A673 (cell line): ENCODE data around the gene EIF1. TPM values are rescaled to one million over a fixed set of nuclear protein-coding genes. Genes with fewer than 3 reads are reported as not detected.

Experiments
- BruUV-seq: library from RNA; stranded (reverse); fragments of 400-500 nt; replicated peaks from 2 replicates; lab custom pipeline; 2021; lab: Mats Ljungman, UMichigan
- CTCF ChIA-PET: fragments of 300-600 bp; sonication (Branson Sonifier 250); formaldehyde crosslinking; loops from one replicate; lab custom pipeline; 2022; ENCODE audit warnings: antibody characterized with exemption; lab: Charles Lee
- POLR2A ChIA-PET: fragments of 300-600 bp; sonication (Branson Sonifier 250); formaldehyde crosslinking; loops from one replicate; lab custom pipeline; 2022; ENCODE audit warnings: antibody characterized with exemption; ENCODE audit not compliant: low non-redundant PET; lab: Charles Lee
- DNase-seq: peaks from one replicate; pipeline ENCODE4 v3.0.0-alpha.2; 2015; ENCODE audit warnings: low spot score
- H3K27ac ChIP-seq: fragments of 200-600 bp; sonication (generic); 2 replicates; pipeline ENCODE4 v1.5.1; 2016; ENCODE audit warnings: mixed run types, low read depth, mild to moderate bottlenecking, mixed read lengths, antibody characterized with exemption, low read length; ENCODE audit not compliant: poor library complexity, severe bottlenecking
- H3K27me3 ChIP-seq: fragments of 200-600 bp; sonication (generic); replicated peaks from 2 replicates; pipeline ENCODE4 v1.6.1; 2017; ENCODE audit warnings: mixed run types, low read depth, mild to moderate bottlenecking, mixed read lengths, antibody characterized with exemption, low read length; ENCODE audit not compliant: insufficient read depth, poor library complexity
- H3K36me3 ChIP-seq: fragments of 200-600 bp; sonication (generic); 2 replicates; pipeline ENCODE4 v1.6.1; 2016; ENCODE audit warnings: mixed run types, mild to moderate bottlenecking, mixed read lengths, antibody characterized with exemption, low read length; ENCODE audit not compliant: insufficient read depth, poor library complexity, severe bottlenecking
- H3K4me1 ChIP-seq: fragments of 200-600 bp; sonication (generic); 2 replicates; pipeline ENCODE4 v1.6.1; 2017; ENCODE audit warnings: mixed run types, mild to moderate bottlenecking, mixed read lengths, antibody characterized with exemption, low read length; ENCODE audit not compliant: insufficient read depth, poor library complexity, severe bottlenecking
- H3K4me3 ChIP-seq: fragments of 200-600 bp; sonication (generic); 2 replicates; pipeline ENCODE4 v1.5.1; 2016; ENCODE audit warnings: low read depth, mixed run types, mild to moderate bottlenecking, mixed read lengths, low read length; ENCODE audit not compliant: poor library complexity, severe bottlenecking
- H3K9me3 ChIP-seq: fragments of 200-600 bp; sonication (generic); 2 replicates; pipeline ENCODE4 v1.6.1; 2016; ENCODE audit warnings: mixed run types, low read depth, mild to moderate bottlenecking, mixed read lengths, antibody characterized with exemption, low read length; ENCODE audit not compliant: poor library complexity, severe bottlenecking
- EZH2 ChIP-seq: fragments of 200-600 bp; sonication (generic); IDR thresholded peaks from 2 replicates; pipeline ENCODE4 v1.6.1; 2017; ENCODE audit warnings: borderline replicate concordance, low read depth, mild to moderate bottlenecking, mixed read lengths, antibody characterized with exemption, low read length; ENCODE audit not compliant: poor library complexity, severe bottlenecking
- intact Hi-C: fragments of 100-400 bp; cut with micrococcal nuclease; formaldehyde crosslinking; loops from one replicate; pipeline ENCODE4 v1.10.0; 2022; ENCODE audit not compliant: unreplicated experiment
- total RNA-seq: library from RNA; stranded (reverse); gene quantifications from 2 replicates; pipeline ENCODE4 v1.2.3, GENCODE V29; 2021
- TF ChIP-seq, protein P1 (sequence below): fragments of 300-800, 200-600 bp; sonication (generic); conservative IDR thresholded peaks from 2 replicates; pipeline ENCODE4 v1.5.1; 2017; ENCODE audit warnings: low read depth, mild to moderate bottlenecking, antibody characterized with exemption, low read length, moderate library complexity, mixed read lengths

The EIF1 gene
- total RNA-seq, 1 experiment from 2014 or later, result 524 TPM

DNA sequence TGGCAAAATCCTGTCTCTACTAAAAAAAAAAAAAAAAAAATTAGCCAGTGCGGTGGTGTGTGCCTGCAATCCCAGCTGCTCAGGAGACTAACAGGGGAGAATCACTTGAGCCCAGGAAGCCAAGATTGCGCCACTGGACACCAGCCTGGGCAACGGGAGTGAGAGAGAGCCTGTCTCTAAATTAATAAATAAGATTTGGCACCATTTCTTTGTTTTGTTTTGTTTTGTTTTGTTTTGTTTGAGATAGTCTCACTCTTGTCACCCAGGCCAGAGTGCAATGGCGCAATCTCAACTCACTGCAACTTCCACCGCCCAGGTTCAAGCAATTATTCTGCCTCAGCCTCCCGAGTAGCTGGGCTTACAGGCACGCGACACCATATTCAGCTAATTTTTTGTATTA, 14.0 kb downstream of the EIF1 start:
- H3K9me3 ChIP-seq, result no peaks in the 10 kb centered on the region
- intact Hi-C loops, result no loop called here
- ChIA-PET CTCF (no interaction called here), POLR2A (no interaction called here)
- no peak overlapping the region for H3K27ac ChIP-seq
- H3K4me3 ChIP-seq, result no peak overlapping the region
- TF ChIP-seq EZH2, result no peak
- TF ChIP-seq, protein P1, sequence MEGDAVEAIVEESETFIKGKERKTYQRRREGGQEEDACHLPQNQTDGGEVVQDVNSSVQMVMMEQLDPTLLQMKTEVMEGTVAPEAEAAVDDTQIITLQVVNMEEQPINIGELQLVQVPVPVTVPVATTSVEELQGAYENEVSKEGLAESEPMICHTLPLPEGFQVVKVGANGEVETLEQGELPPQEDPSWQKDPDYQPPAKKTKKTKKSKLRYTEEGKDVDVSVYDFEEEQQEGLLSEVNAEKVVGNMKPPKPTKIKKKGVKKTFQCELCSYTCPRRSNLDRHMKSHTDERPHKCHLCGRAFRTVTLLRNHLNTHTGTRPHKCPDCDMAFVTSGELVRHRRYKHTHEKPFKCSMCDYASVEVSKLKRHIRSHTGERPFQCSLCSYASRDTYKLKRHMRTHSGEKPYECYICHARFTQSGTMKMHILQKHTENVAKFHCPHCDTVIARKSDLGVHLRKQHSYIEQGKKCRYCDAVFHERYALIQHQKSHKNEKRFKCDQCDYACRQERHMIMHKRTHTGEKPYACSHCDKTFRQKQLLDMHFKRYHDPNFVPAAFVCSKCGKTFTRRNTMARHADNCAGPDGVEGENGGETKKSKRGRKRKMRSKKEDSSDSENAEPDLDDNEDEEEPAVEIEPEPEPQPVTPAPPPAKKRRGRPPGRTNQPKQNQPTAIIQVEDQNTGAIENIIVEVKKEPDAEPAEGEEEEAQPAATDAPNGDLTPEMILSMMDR, result no peak
- no TSS peak for BruUV-seq
- no peaks in the 10 kb centered on the region for H3K36me3 ChIP-seq
- DNase-seq, result no peak
- no peaks in the 10 kb centered on the region for H3K27me3 ChIP-seq
- no peaks in the 10 kb centered on the region for H3K4me1 ChIP-seq

DNA sequence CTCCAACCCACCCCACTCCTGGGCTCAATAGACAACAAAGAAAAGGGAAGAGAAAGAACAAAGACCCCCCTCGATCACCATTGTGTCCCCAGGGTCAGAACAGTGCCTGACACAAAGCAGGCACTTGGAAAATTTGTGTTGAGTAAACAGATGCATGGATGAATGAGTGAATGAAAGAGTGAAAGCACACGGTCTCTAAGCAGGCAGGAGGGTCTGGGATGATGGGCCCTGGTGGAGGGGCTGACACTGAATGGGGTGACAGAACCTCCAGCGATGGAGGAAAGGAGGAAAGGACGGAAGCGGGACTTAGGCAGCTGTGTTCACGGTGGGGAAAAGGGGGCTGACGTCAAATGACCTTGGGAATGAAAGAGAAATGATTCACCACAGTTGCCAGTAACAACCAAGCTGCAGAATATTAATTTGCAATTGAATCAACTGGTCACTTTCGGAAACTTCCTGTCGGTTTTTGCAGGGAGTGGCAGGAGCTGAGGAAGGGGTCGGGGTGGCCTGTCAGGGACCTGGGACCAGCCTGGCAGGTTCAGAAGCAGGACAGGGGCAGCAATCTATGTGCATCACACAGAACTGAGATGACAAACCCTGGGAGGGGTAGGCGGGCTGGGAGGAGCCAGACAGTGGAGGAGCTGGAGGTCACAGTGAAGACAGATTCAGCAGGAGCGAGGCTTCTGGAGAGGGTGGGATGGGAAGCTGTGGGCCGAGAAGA, 16.7 kb downstream of the EIF1 start:
- no peak overlapping the region for H3K4me3 ChIP-seq
- POLR2A ChIA-PET, result no interaction called here
- H3K9me3 ChIP-seq, result no peaks in the 10 kb centered on the region
- BruUV-seq, result no TSS peak
- H3K36me3 ChIP-seq, result no peaks in the 10 kb centered on the region
- CTCF ChIA-PET, result no interaction called here
- H3K27ac ChIP-seq, result no peak overlapping the region
- DNase-seq, result no peak
- no peaks in the 10 kb centered on the region for H3K27me3 ChIP-seq
- TF ChIP-seq EZH2, result no peak
- TF ChIP-seq, protein P1, result no peak
- no peaks in the 10 kb centered on the region for H3K4me1 ChIP-seq
- intact Hi-C loops, result no loop called here

DNA sequence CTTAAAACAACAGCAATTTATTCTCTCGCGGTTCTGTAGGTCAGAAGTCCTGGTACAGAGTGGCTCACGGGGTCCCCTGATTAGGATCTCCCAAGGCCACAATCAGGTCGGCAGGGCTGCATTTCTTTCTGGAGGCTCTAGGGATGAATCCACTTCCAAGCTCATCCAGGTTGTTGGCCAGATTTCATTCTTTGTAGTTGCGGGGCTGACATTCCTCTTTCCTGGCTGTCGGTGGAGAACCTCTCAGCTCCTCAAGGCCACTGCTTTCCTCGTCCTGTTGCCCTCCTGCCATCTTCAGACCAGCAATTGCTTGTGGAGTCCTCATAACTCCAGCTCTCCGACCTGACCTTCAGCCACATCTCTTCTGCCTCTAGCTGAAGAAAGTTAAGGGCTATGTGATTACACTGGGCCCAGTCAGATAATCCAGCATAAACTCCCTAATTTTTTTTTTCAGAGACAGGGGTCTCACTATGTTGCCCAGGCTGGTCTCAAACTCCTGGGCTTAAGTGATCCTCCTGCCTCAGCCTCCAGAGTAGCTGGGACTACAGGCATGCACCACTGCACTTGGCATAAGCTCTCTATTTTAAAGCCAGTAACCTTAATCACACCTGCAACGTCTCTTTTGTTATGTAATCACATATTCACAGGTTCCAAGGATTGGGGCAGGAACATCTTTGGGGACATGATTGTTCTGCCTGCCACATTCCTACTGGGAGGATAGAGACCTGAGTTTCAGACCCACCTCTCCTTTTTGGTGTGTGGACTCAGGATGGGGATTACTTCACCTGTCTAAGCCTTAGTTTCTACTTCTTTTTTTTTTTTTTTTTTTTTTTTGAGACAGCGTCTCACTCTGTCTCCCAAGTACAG, 19.4 kb downstream of the EIF1 start:
- no peaks in the 10 kb centered on the region for H3K27me3 ChIP-seq
- BruUV-seq, result no TSS peak
- no peaks in the 10 kb centered on the region for H3K36me3 ChIP-seq
- no peak overlapping the region for H3K4me3 ChIP-seq
- intact Hi-C loops, result no loop called here
- no peak overlapping the region for H3K27ac ChIP-seq
- H3K9me3 ChIP-seq, result no peaks in the 10 kb centered on the region
- H3K4me1 ChIP-seq, result no peaks in the 10 kb centered on the region
- POLR2A ChIA-PET, result no interaction called here
- TF ChIP-seq, protein P1, result no peak
- no peak for TF ChIP-seq EZH2
- DNase-seq, result no peak
- CTCF ChIA-PET, result no interaction called here
